ENCODE results near the gene ATG12.

Gene ATG12

DNA sequence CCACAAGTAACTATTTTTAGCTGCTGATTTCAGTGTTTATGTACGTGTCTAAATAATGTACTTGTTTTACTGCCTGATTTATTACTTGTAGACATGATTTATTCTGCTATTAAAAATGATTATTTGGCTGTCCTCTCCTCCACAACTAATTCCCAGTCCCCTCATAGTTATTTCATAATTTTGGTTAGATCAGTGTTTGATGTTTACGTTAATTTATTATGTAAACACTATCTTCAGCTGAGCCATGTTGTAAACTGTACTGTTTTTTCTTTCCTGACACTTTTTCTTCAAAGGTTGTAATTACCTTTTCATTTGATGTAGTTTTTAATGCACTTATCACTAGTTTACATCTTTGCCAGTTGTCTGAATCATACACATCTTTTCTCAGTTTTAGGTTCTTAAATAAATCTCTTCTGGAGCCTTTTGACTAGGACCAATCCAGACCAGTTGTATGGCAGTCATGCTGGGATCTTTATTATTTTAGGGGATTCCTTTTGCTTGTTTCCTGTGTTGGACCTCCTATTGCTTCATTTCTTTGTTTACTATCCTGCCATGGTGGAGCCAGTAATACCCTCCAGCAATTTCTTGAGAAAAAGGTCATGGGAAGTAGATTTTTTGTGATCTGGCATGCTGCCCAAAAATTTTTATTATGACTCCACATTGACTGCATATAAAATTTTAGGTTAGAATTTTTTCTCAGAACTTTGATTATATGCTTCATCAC is 16.4 kb upstream of the ATG12 start:
- no peaks in the 10 kb centered on the region for H3K9me3 ChIP-seq (ENCODE audit: low read length)
- no peaks in the 10 kb centered on the region for H3K36me3 ChIP-seq (ENCODE audit: insufficient read depth, low read length)
- H3K4me3 ChIP-seq (ENCODE audit: low read depth in 1 of 2, low read length in 2 of 2) = no peak overlapping the region
- no peaks in the 10 kb centered on the region for H3K27me3 ChIP-seq (ENCODE audit: control insufficient read depth in 1 of 2, insufficient read depth in 2 of 2, low read length in 2 of 2)
- no peak overlapping the region for H3K9ac ChIP-seq (ENCODE audit: low read length)
- peaks cover 30% of the 10 kb centered on the region for H3K4me1 ChIP-seq (ENCODE audit: insufficient read depth, low read length)
- H3K27ac ChIP-seq (ENCODE audit: low read depth, low read length) = no peak overlapping the region

DNA sequence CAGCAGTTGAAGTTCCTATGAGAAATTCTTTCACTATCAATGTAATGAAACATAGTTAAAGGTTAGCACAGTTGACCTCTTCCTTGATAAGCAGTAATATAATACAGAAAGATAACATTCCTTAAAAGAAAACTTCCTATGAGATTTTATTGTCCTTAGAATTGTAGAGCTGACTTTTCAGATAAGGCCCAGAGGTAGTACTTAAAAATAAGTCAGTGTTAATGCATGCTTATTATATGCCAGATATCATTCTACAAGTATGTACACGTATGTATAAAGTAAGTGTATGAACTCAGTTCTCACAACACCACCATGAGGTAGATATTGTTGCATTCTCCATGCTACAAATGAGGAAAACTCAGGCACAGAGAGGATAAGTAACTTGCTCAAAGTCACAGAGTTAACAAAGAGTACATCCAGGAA is 15.7 kb upstream of the ATG12 start:
- Histone ChIP-seq H3K27me3 (ENCODE audit: control insufficient read depth in 1 of 2, insufficient read depth in 2 of 2, low read length in 2 of 2) (no peaks in the 10 kb centered on the region), H3K9ac (ENCODE audit: low read length) (no peak overlapping the region), H3K27ac (ENCODE audit: low read depth, low read length) (no peak overlapping the region), H3K4me3 (ENCODE audit: low read depth in 1 of 2, low read length in 2 of 2) (no peak overlapping the region), H3K9me3 (ENCODE audit: low read length) (no peaks in the 10 kb centered on the region), H3K36me3 (ENCODE audit: insufficient read depth, low read length) (no peaks in the 10 kb centered on the region), H3K4me1 (ENCODE audit: insufficient read depth, low read length) (peaks cover 30% of the 10 kb centered on the region)

DNA sequence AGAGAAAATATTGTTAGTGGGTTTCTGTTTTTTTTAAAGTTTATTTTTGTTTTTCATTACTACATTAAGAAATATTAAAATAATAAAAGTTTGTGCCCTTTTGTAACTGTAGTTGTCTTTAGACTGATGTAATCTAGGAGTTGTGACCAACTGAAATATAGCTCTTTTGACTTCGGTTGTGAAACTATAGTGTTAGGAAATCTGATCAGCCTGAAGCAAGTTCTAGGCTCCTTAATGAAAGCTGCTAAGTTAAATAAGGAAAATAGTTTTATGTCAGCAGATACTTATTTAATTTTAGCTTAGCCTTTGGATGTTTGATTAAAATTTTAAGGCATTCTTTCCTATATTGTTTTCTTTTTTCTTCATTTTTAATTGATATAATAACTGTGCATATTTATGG is 14.6 kb upstream of the ATG12 start:
- H3K4me1 ChIP-seq (ENCODE audit: insufficient read depth, low read length) = peaks cover 36% of the 10 kb centered on the region
- H3K27me3 ChIP-seq (ENCODE audit: control insufficient read depth in 1 of 2, insufficient read depth in 2 of 2, low read length in 2 of 2) = no peaks in the 10 kb centered on the region
- H3K9me3 ChIP-seq (ENCODE audit: low read length) = no peaks in the 10 kb centered on the region
- H3K36me3 ChIP-seq (ENCODE audit: insufficient read depth, low read length) = no peaks in the 10 kb centered on the region
- H3K4me3 ChIP-seq (ENCODE audit: low read depth in 1 of 2, low read length in 2 of 2) = no peak overlapping the region
- H3K9ac ChIP-seq (ENCODE audit: low read length) = no peak overlapping the region
- no peak overlapping the region for H3K27ac ChIP-seq (ENCODE audit: low read depth, low read length)

DNA sequence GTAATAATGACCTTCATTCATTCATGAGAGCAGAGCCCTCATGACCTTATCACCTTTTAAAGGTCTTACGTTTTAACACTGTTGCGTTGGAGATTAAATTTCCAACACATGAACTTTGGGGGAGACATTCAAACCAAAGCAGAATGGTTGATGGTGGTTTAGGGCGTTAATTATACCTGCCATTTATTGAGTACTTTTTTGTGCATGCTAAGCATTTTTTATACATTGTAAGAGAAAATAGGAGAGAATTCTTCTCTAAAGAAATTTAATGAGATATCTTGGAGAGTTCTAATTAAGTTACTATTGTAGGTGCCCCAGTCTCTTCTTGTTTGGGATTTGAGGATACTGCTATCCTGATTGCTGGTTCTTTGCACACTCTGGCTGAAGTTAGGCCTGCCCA is 12.8 kb upstream of the ATG12 start:
- Histone ChIP-seq H3K9me3 (ENCODE audit: low read length) (no peaks in the 10 kb centered on the region), H3K4me3 (ENCODE audit: low read depth in 1 of 2, low read length in 2 of 2) (no peak overlapping the region), H3K36me3 (ENCODE audit: insufficient read depth, low read length) (no peaks in the 10 kb centered on the region), H3K27ac (ENCODE audit: low read depth, low read length) (no peak overlapping the region), H3K27me3 (ENCODE audit: control insufficient read depth in 1 of 2, insufficient read depth in 2 of 2, low read length in 2 of 2) (no peaks in the 10 kb centered on the region), H3K9ac (ENCODE audit: low read length) (no peak overlapping the region), H3K4me1 (ENCODE audit: insufficient read depth, low read length) (peaks cover 37% of the 10 kb centered on the region)

DNA sequence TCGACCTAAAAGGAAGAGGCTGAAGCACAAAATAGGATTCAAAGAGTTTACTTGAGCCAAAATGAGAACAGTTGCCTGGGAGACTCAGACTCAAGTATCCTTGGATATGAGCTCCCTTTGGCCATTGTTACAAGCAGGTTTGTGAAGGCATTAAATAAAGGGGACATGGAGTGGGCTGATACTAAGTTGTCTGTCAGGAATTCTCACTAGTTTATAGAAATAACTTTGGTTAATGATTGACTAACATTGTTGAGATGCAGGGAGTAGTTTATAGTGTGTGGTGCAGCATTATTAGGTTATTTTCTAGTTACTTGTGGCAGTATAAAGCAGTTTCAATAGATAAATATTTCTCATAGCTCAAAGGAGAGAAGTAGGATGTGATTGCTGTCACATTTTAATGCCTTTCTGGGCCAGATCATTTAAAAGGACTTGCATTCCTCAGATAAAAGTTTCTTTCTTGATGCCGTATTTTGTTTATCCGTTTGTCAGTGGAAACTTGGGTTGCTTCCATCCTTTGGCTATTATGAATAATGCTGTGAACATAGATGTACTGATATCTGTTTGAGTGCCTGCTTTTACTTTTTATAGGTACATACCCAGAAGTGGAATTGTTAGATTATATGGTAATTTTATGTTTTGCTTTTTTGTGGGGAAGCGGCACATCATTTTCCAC is 9.5 kb upstream of the ATG12 start:
- H3K4me1 ChIP-seq (ENCODE audit: insufficient read depth, low read length) = peaks cover 12% of the 10 kb centered on the region
- no peak overlapping the region for H3K4me3 ChIP-seq (ENCODE audit: low read depth in 1 of 2, low read length in 2 of 2)
- H3K27me3 ChIP-seq (ENCODE audit: control insufficient read depth in 1 of 2, insufficient read depth in 2 of 2, low read length in 2 of 2) = no peaks in the 10 kb centered on the region
- H3K9me3 ChIP-seq (ENCODE audit: low read length) = no peaks in the 10 kb centered on the region
- H3K36me3 ChIP-seq (ENCODE audit: insufficient read depth, low read length) = no peaks in the 10 kb centered on the region
- H3K27ac ChIP-seq (ENCODE audit: low read depth, low read length) = peak overlapping the region; percentile 3
- H3K9ac ChIP-seq (ENCODE audit: low read length) = no peak overlapping the region

DNA sequence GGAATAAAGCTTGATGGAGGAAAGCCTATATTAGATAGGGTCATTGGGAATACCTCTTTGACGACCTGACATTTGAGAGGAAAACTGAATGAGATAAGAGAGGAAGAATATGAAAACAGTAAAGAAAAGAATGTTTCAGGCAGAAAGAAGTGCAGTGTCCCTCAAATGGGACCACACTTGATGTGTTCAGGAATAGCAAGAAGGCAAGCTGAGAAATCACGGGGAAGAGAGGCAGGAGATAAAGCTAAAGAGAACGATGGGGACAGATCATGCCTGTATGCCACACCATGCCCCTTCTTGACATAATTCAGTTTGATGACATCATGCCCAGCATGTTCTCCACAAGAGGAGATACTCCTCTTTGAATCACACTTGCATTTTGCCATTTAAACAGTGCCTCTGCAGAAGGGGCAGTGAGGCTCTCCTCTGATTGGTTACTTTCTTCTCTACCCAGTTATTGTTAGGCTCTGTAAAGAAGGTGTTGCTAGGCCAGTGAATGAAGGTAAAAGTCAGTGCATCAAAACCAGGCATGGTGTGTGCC is 8.0 kb upstream of the ATG12 start:
- no peaks in the 10 kb centered on the region for H3K36me3 ChIP-seq (ENCODE audit: insufficient read depth, low read length)
- H3K4me3 ChIP-seq (ENCODE audit: low read depth in 1 of 2, low read length in 2 of 2) = no peak overlapping the region
- peaks cover 17% of the 10 kb centered on the region for H3K4me1 ChIP-seq (ENCODE audit: insufficient read depth, low read length)
- H3K27ac ChIP-seq (ENCODE audit: low read depth, low read length) = no peak overlapping the region
- H3K27me3 ChIP-seq (ENCODE audit: control insufficient read depth in 1 of 2, insufficient read depth in 2 of 2, low read length in 2 of 2) = no peaks in the 10 kb centered on the region
- no peaks in the 10 kb centered on the region for H3K9me3 ChIP-seq (ENCODE audit: low read length)
- no peak overlapping the region for H3K9ac ChIP-seq (ENCODE audit: low read length)

DNA sequence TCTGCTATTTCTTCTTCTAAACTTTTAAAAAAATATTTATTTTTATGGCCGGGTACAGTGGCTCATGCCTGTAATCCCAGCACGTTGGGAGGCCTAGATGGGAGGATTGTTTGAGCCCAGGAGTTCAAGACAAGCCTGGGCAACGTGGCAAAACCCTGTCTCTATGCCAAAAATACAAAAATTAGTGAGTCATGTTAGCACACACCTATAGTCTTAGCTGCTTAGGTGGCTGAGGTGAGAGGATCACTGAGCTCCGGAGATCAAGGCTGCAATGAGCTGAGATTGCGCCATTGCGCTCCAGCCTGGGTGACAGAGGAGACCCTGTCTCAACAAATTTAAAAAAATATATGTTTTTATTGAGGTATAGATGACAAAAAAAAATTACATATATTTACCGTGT is 5.9 kb upstream of the ATG12 start:
- H3K36me3 ChIP-seq (ENCODE audit: insufficient read depth, low read length) = no peaks in the 10 kb centered on the region
- peaks cover 33% of the 10 kb centered on the region for H3K4me1 ChIP-seq (ENCODE audit: insufficient read depth, low read length)
- no peak overlapping the region for H3K27ac ChIP-seq (ENCODE audit: low read depth, low read length)
- no peaks in the 10 kb centered on the region for H3K27me3 ChIP-seq (ENCODE audit: control insufficient read depth in 1 of 2, insufficient read depth in 2 of 2, low read length in 2 of 2)
- H3K9ac ChIP-seq (ENCODE audit: low read length) = no peak overlapping the region
- no peak overlapping the region for H3K4me3 ChIP-seq (ENCODE audit: low read depth in 1 of 2, low read length in 2 of 2)
- no peaks in the 10 kb centered on the region for H3K9me3 ChIP-seq (ENCODE audit: low read length)

DNA sequence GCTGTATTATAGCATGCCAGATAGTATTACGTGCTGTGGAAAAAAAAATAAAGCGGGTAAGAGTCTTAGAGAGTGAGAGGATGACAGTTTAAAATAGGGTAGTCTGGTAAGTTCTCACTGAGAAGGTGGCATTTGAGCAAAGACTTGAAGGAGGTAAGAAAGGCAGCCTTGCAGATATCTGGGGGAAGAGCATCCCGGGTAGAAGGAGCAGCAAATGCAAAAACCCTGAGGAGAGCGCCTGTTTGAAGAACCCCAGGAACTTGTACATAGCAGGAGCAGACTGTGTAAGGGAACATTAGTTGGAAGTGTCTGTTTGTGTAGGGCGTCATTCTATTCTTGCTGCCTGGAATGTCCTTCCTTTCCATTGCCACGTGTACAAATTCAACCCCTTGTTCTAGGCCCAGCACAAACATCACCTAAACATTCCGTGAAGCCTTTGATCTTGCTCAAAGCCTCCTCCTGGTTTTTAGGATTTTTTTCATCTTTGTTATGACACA is 3.0 kb upstream of the ATG12 start:
- peak overlapping the region in 1 of 2 donors; percentile 12 for H3K4me3 ChIP-seq (ENCODE audit: low read depth in 1 of 2, low read length in 2 of 2)
- H3K9ac ChIP-seq (ENCODE audit: low read length) = peak overlapping the region; percentile 15
- H3K27me3 ChIP-seq (ENCODE audit: control insufficient read depth in 1 of 2, insufficient read depth in 2 of 2, low read length in 2 of 2) = no peaks in the 10 kb centered on the region
- H3K36me3 ChIP-seq (ENCODE audit: insufficient read depth, low read length) = no peaks in the 10 kb centered on the region
- no peaks in the 10 kb centered on the region for H3K9me3 ChIP-seq (ENCODE audit: low read length)
- peaks cover 34% of the 10 kb centered on the region for H3K4me1 ChIP-seq (ENCODE audit: insufficient read depth, low read length)
- H3K27ac ChIP-seq (ENCODE audit: low read depth, low read length) = peak overlapping the region; percentile 12

DNA sequence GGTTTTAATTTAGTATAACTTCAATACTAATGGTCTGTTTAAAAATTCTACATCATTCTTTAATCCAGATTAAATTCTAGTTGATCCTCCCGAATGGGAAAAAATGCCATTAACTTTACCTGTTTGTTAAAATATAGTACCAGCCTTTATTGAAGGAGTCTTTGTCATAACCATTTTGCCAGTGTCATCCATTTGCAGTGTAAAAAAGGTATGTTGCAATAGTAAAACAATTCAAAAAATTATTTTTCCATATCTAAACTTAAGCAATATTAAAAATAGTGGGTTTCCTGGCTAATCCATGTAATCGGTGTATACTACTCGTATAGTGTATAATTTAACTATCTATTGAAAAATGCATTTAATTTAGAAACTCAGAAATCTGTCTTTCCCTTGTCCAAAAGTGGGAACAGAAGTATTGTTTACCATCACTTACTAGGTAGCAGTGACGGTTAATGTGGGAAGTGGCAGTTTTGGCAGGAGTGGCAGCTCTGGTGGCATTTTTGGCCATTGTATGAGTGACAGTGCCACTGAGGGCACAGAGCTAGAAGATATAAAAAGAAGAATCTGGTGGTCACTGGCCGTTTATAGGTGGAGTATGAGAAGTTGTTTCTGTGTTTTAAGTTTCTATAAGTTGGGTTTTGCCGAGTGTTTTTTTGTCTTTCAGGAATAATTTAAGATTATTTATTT is 2.2 kb upstream of the ATG12 start:
- H3K9me3 ChIP-seq (ENCODE audit: low read length) = no peaks in the 10 kb centered on the region
- H3K4me1 ChIP-seq (ENCODE audit: insufficient read depth, low read length) = peaks cover 42% of the 10 kb centered on the region
- peak overlapping the region; percentile 36 for H3K27ac ChIP-seq (ENCODE audit: low read depth, low read length)
- H3K9ac ChIP-seq (ENCODE audit: low read length) = peak overlapping the region; percentile 15
- no peaks in the 10 kb centered on the region for H3K27me3 ChIP-seq (ENCODE audit: control insufficient read depth in 1 of 2, insufficient read depth in 2 of 2, low read length in 2 of 2)
- H3K4me3 ChIP-seq (ENCODE audit: low read depth in 1 of 2, low read length in 2 of 2) = peak overlapping the region in 1 of 2 donors; percentile 94
- H3K36me3 ChIP-seq (ENCODE audit: insufficient read depth, low read length) = no peaks in the 10 kb centered on the region

DNA sequence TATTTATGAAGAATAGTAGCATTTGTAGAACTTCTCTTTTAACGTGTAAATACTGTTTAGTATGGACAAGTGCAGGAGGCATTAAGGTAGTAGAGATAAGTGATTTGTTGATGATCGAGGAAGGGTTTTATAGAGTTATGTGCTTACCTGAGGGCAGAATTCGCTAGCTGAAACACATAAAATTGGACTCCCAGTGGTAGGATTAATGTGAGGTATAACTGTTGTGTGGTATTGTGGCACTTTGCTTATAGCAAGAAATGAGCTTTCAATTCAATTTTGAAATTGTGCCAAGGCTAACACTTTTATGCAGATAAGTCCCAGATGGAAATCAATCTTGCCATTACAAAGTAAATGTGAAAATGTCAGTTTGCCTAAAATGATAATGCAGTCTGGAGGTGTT is 1.6 kb upstream of the ATG12 start:
- H3K9ac ChIP-seq (ENCODE audit: low read length) = peak overlapping the region; percentile 87
- H3K36me3 ChIP-seq (ENCODE audit: insufficient read depth, low read length) = no peaks in the 10 kb centered on the region
- no peaks in the 10 kb centered on the region for H3K9me3 ChIP-seq (ENCODE audit: low read length)
- peaks cover 48% of the 10 kb centered on the region for H3K4me1 ChIP-seq (ENCODE audit: insufficient read depth, low read length)
- H3K4me3 ChIP-seq (ENCODE audit: low read depth in 1 of 2, low read length in 2 of 2) = peak overlapping the region; percentile 78 to 94
- H3K27me3 ChIP-seq (ENCODE audit: control insufficient read depth in 1 of 2, insufficient read depth in 2 of 2, low read length in 2 of 2) = no peaks in the 10 kb centered on the region
- peak overlapping the region; percentile 79 for H3K27ac ChIP-seq (ENCODE audit: low read depth, low read length)
